ENCODE results near the gene BCKDK.

- TF ChIP-seq, protein P1, sequence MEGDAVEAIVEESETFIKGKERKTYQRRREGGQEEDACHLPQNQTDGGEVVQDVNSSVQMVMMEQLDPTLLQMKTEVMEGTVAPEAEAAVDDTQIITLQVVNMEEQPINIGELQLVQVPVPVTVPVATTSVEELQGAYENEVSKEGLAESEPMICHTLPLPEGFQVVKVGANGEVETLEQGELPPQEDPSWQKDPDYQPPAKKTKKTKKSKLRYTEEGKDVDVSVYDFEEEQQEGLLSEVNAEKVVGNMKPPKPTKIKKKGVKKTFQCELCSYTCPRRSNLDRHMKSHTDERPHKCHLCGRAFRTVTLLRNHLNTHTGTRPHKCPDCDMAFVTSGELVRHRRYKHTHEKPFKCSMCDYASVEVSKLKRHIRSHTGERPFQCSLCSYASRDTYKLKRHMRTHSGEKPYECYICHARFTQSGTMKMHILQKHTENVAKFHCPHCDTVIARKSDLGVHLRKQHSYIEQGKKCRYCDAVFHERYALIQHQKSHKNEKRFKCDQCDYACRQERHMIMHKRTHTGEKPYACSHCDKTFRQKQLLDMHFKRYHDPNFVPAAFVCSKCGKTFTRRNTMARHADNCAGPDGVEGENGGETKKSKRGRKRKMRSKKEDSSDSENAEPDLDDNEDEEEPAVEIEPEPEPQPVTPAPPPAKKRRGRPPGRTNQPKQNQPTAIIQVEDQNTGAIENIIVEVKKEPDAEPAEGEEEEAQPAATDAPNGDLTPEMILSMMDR (IDR thresholded peaks at IDR 0.05), result no peak
- no peak for TF ChIP-seq POLR2A (IDR thresholded peaks at IDR 0.05)
Observed at GRCh38 chr16:31099860-31100638, 8.1 kb upstream of the BCKDK start.

Data from tibial nerve (tissue), 3 donors.